ENCODE data around the gene TEAD1. TPM values are rescaled to one million over a fixed set of nuclear protein-coding genes. Genes with fewer than 3 reads are reported as not detected.

TEAD1 gene
- total and polyA plus RNA-seq, 8 donors: 5.9 to 35.1 (median 22.0) TPM

GRCh38 chr11:12848413-12848812 lies 174.2 kb downstream of the TEAD1 start:
- no peak overlapping the region for H3K27ac ChIP-seq
- FAIRE-seq: no peak
- TF ChIP-seq CTCF (IDR thresholded peaks at IDR 0.05): no peak

GRCh38 chr11:12853325-12853651 lies 179.1 kb downstream of the TEAD1 start:
- no peaks in the 10 kb centered on the region for H3K27me3 ChIP-seq
- H3K27ac ChIP-seq: peak overlapping the region; percentile 80 to 92 (median 86)
- H3K36me3 ChIP-seq: no peaks in the 10 kb centered on the region
- DNase-seq: no peak
- intact Hi-C loops (cut with DNase I): no loop called here
- H3K4me3 ChIP-seq: no peak overlapping the region
- FAIRE-seq: no peak
- no peak for TF ChIP-seq CTCF (IDR thresholded peaks at IDR 0.05)
- 0 to 23% methylated on average over 1 of the region's 1 CpG for WGBS, 2 donors
- no peaks in the 10 kb centered on the region for H3K9me3 ChIP-seq
- peak in 2 of 4 donors; percentile 2 to 3 for ATAC-seq
- peaks cover 28 to 47% (median 42%) of the 10 kb centered on the region in 3 donors for H3K4me1 ChIP-seq

More at GRCh38 chr11:12848413-12848812, 174.2 kb downstream of the TEAD1 start:
- 97% methylated on average over 3 of the region's 3 CpGs for WGBS, 2 donors
- Histone ChIP-seq H3K36me3 (no peaks in the 10 kb centered on the region), H3K27me3 (no peaks in the 10 kb centered on the region), H3K9me3 (no peaks in the 10 kb centered on the region), H3K4me3 (no peak overlapping the region), H3K4me1 (peaks cover 10 to 42% (median 38%) of the 10 kb centered on the region in 3 donors)
- intact Hi-C loops (cut with DNase I): no loop called here
- DNase-seq (no peak), ATAC-seq (no peak)

GRCh38 chr11:12853652-12854296 lies 179.6 kb downstream of the TEAD1 start:
- intact Hi-C loops (cut with DNase I): no loop called here
- no peaks in the 10 kb centered on the region for H3K27me3 ChIP-seq
- TF ChIP-seq CTCF (IDR thresholded peaks at IDR 0.05): no peak
- H3K36me3 ChIP-seq: no peaks in the 10 kb centered on the region
- H3K4me3 ChIP-seq: no peak overlapping the region
- peaks cover 28 to 47% (median 42%) of the 10 kb centered on the region in 3 donors for H3K4me1 ChIP-seq
- peak overlapping the region; percentile 80 to 92 (median 86) for H3K27ac ChIP-seq
- H3K9me3 ChIP-seq: no peaks in the 10 kb centered on the region
- ATAC-seq: peak; percentile 69 to 85 (median 80)
- WGBS, 2 donors: 8 to 13% methylated on average over 7 of the region's 7 CpGs
- no peak for FAIRE-seq
- peak in 4 of 6 donors; percentile 48 to 72 (median 62) for DNase-seq

- Histone ChIP-seq H3K4me3 (no peak overlapping the region), H3K36me3 (no peaks in the 10 kb centered on the region), H3K27me3 (no peaks in the 10 kb centered on the region), H3K27ac (peak overlapping the region; percentile 80 to 92 (median 86)), H3K9me3 (no peaks in the 10 kb centered on the region), H3K4me1 (peaks cover 28 to 47% (median 42%) of the 10 kb centered on the region in 3 donors)
- peak; percentile 4 to 25 (median 17) for ATAC-seq
- WGBS, 2 donors: 53 to 68% methylated on average over 3 of the region's 3 CpGs
- FAIRE-seq: no peak
- no peak for TF ChIP-seq CTCF (IDR thresholded peaks at IDR 0.05)
- intact Hi-C loops (cut with DNase I): no loop called here
- DNase-seq: no peak
Observed at GRCh38 chr11:12854297-12854661, 180.1 kb downstream of the TEAD1 start.

GRCh38 chr11:12854829-12855228 lies 180.6 kb downstream of the TEAD1 start:
- FAIRE-seq (no peak), ATAC-seq (peak; percentile 63 to 85 (median 70)), DNase-seq (peak in 3 of 6 donors; percentile 36 to 48 (median 36))
- intact Hi-C loops (cut with DNase I): no loop called here
- Histone ChIP-seq H3K27ac (peak overlapping the region; percentile 80 to 92 (median 86)), H3K4me3 (no peak overlapping the region), H3K9me3 (no peaks in the 10 kb centered on the region), H3K36me3 (no peaks in the 10 kb centered on the region), H3K27me3 (no peaks in the 10 kb centered on the region), H3K4me1 (peaks cover 28 to 47% (median 42%) of the 10 kb centered on the region in 3 donors)
- 45 to 49% methylated on average over 3 of the region's 3 CpGs for WGBS, 2 donors
- no peak for TF ChIP-seq CTCF (IDR thresholded peaks at IDR 0.05)
